Neural progenitor cell (in vitro differentiated cells): ENCODE data around the gene SS18.

ENCODE experiments used
- EZH2 ChIP-seq: fragments of 200-600 bp; sonication (generic); IDR thresholded peaks from 2 replicates; pipeline ENCODE4 v1.6.1; 2017; ENCODE audit warnings: antibody characterized with exemption, mild to moderate bottlenecking, moderate library complexity
- EZH2phosphoT487 ChIP-seq: fragments of 200-600 bp; sonication (generic); IDR thresholded peaks from 2 replicates; pipeline ENCODE4 v1.6.1; 2017; ENCODE audit warnings: antibody characterized with exemption
- TF ChIP-seq, protein P1 (sequence below): fragments of 200-600 bp; sonication (generic); IDR thresholded peaks from 2 replicates; pipeline ENCODE4 v1.5.1; 2017; ENCODE audit warnings: antibody characterized with exemption, mild to moderate bottlenecking

DNA sequence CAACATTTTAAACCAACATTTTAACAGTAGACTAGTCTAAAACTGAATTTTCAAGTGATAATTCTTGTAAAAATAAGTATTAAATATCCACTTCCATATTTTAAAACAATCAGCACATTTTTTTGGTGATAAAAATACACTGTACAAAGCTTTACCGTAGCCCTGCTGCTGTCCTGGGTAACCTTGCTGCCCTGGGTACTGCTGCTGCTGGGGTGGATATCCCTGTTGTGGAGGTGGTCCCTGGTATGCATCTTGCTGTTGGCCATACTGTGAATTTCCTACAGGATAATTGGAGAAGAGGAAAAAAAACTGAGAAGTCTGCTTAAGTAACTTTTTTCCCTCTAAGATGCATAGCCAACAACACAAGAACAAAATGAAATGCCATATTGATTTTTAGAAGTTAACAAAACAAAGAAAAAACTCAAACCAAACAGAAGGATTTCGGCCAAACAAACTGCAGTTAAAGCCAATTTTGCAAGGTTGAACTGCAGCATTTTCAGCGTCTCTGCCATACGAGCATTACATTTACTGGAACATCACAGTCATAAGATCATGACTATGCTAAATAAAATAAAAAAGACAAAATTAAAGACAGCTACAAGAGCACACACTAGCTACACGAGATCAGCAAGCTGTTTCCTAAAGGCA, 55.4 kb downstream of the SS18 start:
- TF ChIP-seq, protein P1, sequence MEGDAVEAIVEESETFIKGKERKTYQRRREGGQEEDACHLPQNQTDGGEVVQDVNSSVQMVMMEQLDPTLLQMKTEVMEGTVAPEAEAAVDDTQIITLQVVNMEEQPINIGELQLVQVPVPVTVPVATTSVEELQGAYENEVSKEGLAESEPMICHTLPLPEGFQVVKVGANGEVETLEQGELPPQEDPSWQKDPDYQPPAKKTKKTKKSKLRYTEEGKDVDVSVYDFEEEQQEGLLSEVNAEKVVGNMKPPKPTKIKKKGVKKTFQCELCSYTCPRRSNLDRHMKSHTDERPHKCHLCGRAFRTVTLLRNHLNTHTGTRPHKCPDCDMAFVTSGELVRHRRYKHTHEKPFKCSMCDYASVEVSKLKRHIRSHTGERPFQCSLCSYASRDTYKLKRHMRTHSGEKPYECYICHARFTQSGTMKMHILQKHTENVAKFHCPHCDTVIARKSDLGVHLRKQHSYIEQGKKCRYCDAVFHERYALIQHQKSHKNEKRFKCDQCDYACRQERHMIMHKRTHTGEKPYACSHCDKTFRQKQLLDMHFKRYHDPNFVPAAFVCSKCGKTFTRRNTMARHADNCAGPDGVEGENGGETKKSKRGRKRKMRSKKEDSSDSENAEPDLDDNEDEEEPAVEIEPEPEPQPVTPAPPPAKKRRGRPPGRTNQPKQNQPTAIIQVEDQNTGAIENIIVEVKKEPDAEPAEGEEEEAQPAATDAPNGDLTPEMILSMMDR: no peak
- TF ChIP-seq EZH2phosphoT487: no peak
- TF ChIP-seq EZH2: no peak
